Retina (tissue), 1 donor: Measurements from ENCODE around the gene LIX1.
"Not testable (repeated sequence)": the region's sequence is repeated elsewhere in the genome, so short reads cannot be mapped to it uniquely, and the experiment has no call there.

Experiments
- DNase-seq: peaks from one replicate; pipeline ENCODE4 v3.0.0-alpha.2; 2016

Gene LIX1

DNA sequence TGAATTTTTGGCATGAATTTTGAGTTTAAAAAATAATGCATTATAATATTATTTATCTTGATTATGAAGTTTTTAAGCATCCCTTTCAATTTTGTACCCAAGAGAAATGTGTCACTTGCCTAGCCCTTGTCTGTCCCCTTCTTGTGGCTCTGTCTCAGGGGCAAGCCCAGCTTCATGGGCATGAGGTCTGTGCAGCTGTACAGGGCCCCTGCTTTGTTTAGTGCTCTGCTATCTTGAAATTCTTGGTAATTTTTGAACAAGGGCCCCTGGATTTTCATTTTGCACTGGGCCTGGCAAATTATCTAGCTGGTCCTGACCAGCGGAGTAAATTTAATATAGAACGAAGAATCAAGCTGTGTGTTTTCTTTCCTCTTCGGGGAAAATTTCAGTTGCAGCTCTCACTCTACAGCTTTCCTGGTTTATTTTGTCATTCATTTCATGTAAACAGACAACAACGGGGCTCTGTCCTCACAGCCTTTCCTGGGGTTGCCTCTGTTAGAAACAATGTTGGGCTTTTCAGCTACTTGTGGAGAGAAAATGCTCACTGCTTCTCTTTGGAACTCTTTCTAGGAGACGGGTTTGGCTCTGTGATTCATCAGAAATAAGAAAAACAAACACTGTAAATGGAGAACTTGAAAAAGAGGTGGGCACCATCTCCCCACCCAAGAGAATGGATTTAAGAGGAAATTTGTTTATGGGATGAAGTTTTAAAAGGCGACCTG lies 41.1 kb downstream of the LIX1 start:
- DNase-seq = no peak

- no peak for DNase-seq
Observed at GRCh38 chr5:97100476-97100875, 41.9 kb downstream of the LIX1 start.

GRCh38 chr5:97098922-97099321 lies 43.5 kb downstream of the LIX1 start:
- no peak for DNase-seq

GRCh38 chr5:97097326-97098230 lies 44.8 kb downstream of the LIX1 start:
- no peak for DNase-seq

DNA sequence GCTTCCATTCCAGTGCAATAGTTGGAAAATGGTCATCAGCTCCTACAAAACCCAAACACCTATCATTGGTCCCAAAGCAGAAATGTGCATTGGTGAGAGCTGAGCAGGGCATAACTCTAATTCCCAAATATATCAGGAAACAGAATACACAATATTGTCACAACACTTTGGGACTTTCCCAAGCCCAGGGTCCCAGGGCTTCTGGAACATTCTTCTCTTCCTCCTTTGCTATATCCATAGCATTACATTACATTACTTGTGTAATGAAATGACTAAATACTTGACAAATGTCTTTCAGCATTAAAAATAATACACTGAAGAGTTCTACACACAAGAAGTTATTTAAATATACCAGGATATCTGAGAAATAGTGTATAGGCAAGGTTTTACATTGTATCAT lies 45.6 kb downstream of the LIX1 start:
- no peak for DNase-seq

GRCh38 chr5:97096191-97096590 lies 46.2 kb downstream of the LIX1 start:
- no peak for DNase-seq

GRCh38 chr5:97095318-97095732 lies 47.1 kb downstream of the LIX1 start:
- no peak for DNase-seq

GRCh38 chr5:97094579-97095317 lies 47.7 kb downstream of the LIX1 start:
- DNase-seq = no peak

GRCh38 chr5:97093193-97093592 lies 49.2 kb downstream of the LIX1 start:
- no peak for DNase-seq

- no peak for DNase-seq
Observed at GRCh38 chr5:97090944-97091343, 51.5 kb downstream of the LIX1 start.

DNA sequence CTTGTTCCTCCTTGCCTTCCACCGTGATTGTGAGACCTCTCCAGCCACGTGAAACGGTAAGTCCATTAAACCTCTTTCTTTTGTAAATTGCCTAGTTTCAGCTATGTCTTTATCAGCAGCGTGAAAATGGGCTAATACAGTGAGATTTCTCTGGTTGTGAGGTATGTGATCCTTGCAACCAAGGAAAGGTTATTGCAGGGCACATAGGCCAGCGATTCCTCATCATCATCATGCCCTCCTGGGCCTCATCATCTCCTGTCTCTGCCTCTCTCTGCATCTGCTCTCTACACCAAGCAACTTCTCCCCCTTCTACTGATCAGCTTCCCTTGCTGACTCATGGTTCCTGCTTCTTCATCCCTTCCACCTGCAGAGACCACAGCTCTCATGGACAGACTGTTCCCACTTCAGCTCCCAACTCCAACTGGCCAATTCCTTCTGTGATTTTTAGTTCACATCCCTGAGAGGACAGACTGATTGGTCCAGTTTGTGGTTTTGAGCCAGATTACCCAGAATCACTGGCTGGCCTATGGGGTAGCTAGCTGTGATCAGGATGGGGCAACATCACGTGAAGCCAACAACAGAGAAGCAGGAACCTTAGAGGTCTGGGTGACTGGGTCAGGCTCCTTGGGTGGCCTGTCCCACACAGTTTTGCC lies 53.1 kb downstream of the LIX1 start:
- no peak for DNase-seq

DNA sequence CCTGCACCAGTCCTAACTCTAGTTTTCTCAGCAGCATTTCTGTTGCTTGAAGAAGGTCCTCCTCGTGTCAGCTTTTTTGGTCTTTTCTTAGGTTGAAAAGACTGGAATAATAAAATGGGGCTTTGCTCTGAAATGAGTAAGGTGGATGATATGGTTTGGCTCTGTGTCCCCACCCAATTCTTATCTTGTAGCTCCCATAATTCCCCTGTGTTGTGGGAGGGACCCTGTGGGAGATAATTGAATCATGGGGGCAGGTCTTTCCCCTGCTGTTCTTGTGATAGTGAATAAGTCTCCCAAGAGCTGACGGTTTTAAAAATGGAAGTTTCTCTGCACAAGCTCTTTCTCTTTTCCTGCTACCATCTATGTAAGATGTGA lies 53.6 kb downstream of the LIX1 start:
- DNase-seq = no peak

- DNase-seq = no peak
Observed at GRCh38 chr5:97087138-97087537, 55.3 kb downstream of the LIX1 start.

DNA sequence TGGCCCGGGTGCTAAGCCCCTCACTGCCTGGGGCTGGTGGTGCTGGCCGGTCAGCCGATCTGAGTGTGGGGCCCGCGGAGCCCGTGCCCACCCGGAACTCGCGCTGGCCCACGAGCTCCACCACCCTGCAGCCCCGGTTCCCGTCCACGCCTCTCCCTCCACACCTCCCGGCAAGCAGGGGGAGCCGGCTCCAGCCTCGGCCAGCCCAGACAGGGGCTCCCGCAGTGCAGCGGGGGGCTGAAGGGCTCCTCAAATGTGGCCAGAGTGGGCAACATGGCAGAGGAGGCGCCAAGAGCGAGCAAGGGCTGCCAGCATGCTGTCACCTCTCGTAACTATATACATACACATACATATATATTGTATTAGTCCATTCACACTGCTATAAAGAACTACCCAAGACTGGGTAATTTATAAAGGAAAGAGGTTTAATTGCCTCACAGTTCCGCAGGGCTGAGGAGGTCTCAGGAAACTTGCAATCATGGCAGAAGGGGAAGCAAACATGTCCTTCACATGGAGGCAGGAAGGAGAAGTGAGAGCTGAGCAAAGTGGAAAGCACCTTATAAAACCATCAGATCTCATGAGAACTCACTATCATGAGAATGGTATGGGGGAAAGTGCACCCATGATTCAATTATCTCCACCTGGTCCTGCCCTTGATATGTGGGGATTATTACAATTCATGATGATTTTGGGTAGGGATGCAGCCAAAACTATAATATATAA lies 56.8 kb downstream of the LIX1 start:
- no peak for DNase-seq

DNA sequence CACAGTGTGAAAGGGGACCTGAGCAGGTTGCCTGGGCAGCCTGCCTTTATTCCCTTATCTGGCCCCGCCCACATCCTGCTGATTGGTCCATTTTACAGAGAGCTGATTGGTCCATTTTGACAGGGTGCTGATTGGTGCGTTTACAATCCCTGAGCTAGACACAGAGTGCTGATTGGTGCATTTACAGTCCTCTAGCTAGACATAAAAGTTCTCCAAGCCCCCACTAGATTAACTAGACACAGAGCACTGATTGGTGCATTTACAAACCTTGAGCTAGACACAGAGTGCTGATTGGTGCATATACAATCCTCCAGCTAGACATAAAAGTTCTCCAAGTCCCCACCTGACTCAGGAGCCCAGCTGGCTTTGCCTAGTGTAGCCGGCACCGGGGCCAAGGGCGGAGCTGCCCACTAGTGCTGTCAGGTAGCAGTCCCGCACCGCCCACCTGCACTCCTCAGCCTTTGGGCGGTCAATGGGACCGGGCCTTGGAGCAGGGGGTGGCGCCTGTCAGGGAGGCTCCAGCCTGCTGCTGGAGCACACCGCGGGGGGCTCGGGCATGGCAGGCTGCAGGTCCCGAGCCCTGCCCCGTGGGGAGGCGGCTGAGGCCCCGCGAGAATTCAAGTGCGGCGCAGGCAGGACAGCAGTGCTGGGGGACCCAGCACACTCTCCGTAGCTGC lies 57.5 kb downstream of the LIX1 start:
- DNase-seq = not testable (repeated sequence)

DNA sequence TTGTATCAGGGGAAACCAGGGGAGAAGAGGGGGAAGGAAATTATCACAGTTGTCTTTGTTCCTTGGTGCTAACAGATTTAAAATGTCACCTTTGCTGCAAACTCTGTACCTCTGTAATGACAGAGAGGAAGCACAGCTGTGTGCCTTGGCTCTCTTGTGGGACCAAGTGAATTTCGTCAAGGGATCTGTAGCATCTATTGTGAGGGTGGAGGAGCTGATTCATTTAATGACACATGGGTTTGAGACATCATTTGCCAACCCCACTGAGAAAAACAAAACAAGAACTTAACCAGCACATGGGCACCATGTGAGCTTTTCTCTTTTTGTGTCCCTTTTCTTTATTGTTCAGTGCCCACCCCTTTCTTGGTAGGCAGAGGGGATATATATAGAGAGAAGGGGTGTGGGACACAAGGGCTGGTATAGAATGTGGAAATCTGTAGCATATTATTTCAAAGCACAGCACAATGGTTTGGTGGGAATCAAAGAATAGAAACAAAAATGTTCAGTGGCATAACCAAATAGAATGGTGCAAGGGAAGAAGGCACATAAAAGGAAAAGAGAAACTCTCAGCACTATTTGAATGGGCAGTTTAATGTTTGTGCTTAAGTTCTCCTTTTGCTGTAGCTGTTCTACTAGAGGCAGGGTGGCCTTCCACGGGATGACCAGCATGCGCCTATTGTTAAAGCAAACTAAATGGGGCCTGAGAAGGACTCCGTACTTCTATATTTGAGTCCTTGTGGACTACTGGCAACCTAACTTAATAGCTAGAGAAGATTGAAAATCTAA lies 63.3 kb downstream of the LIX1 start:
- DNase-seq = no peak

GRCh38 chr5:97077246-97077645 lies 65.2 kb downstream of the LIX1 start:
- no peak for DNase-seq

DNA sequence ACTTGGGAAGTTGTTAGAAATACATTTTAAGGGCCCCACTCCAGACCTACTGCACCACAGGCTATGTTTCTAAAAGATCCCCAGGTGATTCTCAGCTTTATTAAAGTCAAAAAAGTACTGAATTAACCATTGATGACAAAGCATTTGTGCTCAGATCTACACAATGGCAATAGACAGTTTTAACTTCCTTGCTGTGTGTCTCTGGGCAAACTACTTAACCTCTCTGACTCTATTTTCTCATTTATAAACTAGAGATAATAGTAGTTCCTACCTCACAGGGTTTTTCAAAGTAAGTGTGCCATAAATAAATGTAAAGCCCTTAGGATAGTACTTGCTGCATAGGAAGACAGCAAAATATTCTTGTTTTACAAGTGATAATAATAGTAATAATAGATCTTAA lies 66.3 kb downstream of the LIX1 start:
- no peak for DNase-seq

DNA sequence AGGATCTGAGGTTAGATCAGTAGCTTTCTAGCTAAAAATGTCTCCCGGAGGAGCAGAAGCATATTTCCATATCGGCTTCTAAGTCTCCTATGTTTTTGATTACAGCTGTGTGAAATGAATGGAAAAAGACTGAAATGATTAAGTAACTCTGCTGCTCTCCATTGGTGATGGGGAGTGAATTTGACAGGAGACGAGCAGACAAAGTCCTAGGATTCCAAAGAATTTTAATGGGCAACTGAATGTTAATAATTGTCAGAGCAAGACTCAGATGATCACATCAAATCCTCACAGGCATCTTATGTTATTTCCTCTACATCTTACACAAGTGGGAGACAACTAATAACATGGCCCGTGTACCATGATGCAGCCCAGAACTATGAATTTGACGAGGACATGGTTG lies 66.8 kb downstream of the LIX1 start:
- peak; percentile 70 for DNase-seq

GRCh38 chr5:97074859-97075489 lies 67.4 kb downstream of the LIX1 start:
- peak; percentile 15 for DNase-seq
